B cell (primary cell): ENCODE measurements around the gene FKBP11. TPM values are rescaled to one million over a fixed set of nuclear protein-coding genes. Genes with fewer than 3 reads are reported as not detected.

Source experiments
- ATAC-seq: fragments of 200-7000 bp; cut with Tn5 transposase; one replicate; pipeline ENCODE4 v1.10.0; 2021; ENCODE audit warnings: low read depth, mild to moderate bottlenecking, moderate number of reproducible peaks, moderate library complexity
- CTCF ChIA-PET: fragments of 350-600 bp; sonication (Branson Sonifier 250); formaldehyde crosslinking; loops from one replicate; lab custom pipeline; 2021; ENCODE audit warnings: antibody characterized with exemption, inconsistent platforms; lab: Charles Lee
- POLR2A ChIA-PET: fragments of 350-600 bp; sonication (Branson Sonifier 250); formaldehyde crosslinking; loops from one replicate; lab custom pipeline; 2021; ENCODE audit warnings: antibody characterized with exemption; lab: Charles Lee
- DNase-seq: peaks from one replicate; pipeline ENCODE4 v3.0.0; 2013
- H2AFZ ChIP-seq: 2 replicates; pipeline ENCODE4 v1.6.1; 2012; ENCODE audit warnings: mild to moderate bottlenecking, low read depth, low read length; ENCODE audit not compliant: insufficient read depth, poor library complexity, severe bottlenecking
- H3K27ac ChIP-seq, 2 donors: 1 replicate in 1 of 2; 2 replicates in 1 of 2; pipeline ENCODE4 v1.5.1; 2012 to 2013; ENCODE audit warnings: low read length in 2 of 2, mild to moderate bottlenecking in 2 of 2, moderate library complexity in 1 of 2
- H3K27me3 ChIP-seq, 4 experiments: fragments of 200-600 bp in 1 of 4; sonication (generic) in 1 of 4; replicated peaks in 1 of 4; 1 replicate in 2 of 4; 2 replicates in 2 of 4; pipeline versions ENCODE4 v1.6.1 to v1.7.0; 2013 to 2016; ENCODE audit warnings: low read length in 3 of 4, mild to moderate bottlenecking in 2 of 4, mixed read lengths in 1 of 4, moderate library complexity in 1 of 4; ENCODE audit not compliant: insufficient read depth in 4 of 4, control insufficient read depth in 3 of 4; ENCODE audit errors: control extremely low read depth in 1 of 4
- H3K36me3 ChIP-seq, 2 experiments: replicated peaks in 1 of 2; 1 replicate in 1 of 2; 2 replicates in 1 of 2; pipeline versions ENCODE4 v1.6.1 to v1.7.1; 2013; ENCODE audit warnings: low read length in 1 of 2; ENCODE audit not compliant: insufficient read depth in 2 of 2, control insufficient read depth in 1 of 2; ENCODE audit errors: control extremely low read depth in 1 of 2, extremely low read depth in 1 of 2
- H3K4me1 ChIP-seq, 2 donors: fragments of 200-600 bp in 1 of 2; sonication (generic) in 1 of 2; 1 replicate in 1 of 2; 2 replicates in 1 of 2; pipeline versions ENCODE4 v1.5.1 to v1.6.1; 2013 to 2017; ENCODE audit warnings: low read length in 2 of 2; ENCODE audit not compliant: control insufficient read depth in 2 of 2, insufficient read depth in 2 of 2
- H3K4me2 ChIP-seq: replicated peaks from 2 replicates; pipeline ENCODE3; 2012; ENCODE audit warnings: mild to moderate bottlenecking, low read depth, low read length; ENCODE audit not compliant: poor library complexity, severe bottlenecking
- H3K4me3 ChIP-seq, 5 experiments: fragments of 200-600 bp in 1 of 5; sonication (generic) in 1 of 5; 1 replicate in 3 of 5; 2 replicates in 2 of 5; pipeline versions ENCODE4 v1.5.1 to v1.7.0; 2011 to 2016; ENCODE audit warnings: low read length in 4 of 5, mild to moderate bottlenecking in 4 of 5, low read depth in 2 of 5, control low read depth in 1 of 5, moderate library complexity in 1 of 5; ENCODE audit not compliant: insufficient read depth in 1 of 5; ENCODE audit errors: control extremely low read depth in 1 of 5, extremely low read depth in 1 of 5
- H3K79me2 ChIP-seq: fragments of 200-600 bp; sonication (generic); one replicate; pipeline ENCODE4 v1.6.0; 2016; ENCODE audit warnings: low read length; ENCODE audit not compliant: control insufficient read depth, insufficient read depth
- H3K9ac ChIP-seq: fragments of 200-600 bp; sonication (generic); 2 replicates; pipeline ENCODE4 v1.6.1; 2017; ENCODE audit warnings: mild to moderate bottlenecking, low read length, moderate library complexity
- H3K9me3 ChIP-seq, 3 donors: one replicate each; pipeline versions ENCODE4 v1.6.1 to v1.7.1; 2013; ENCODE audit warnings: low read length in 2 of 3; ENCODE audit not compliant: control insufficient read depth in 2 of 3, insufficient read depth in 1 of 3; ENCODE audit errors: control extremely low read depth in 1 of 3
- H4K20me1 ChIP-seq: 2 replicates; pipeline ENCODE4 v1.6.0; 2012; ENCODE audit warnings: mild to moderate bottlenecking, low read length; ENCODE audit not compliant: insufficient read depth, control insufficient read depth, poor library complexity, severe bottlenecking
- H3K27ac Mint-ChIP-seq: one replicate; pipeline ENCODE4 v1.8.0; 2021; ENCODE audit warnings: mixed read lengths
- H3K27me3 Mint-ChIP-seq: one replicate; pipeline ENCODE4 v1.8.0; 2021; ENCODE audit warnings: mixed read lengths
- H3K4me1 Mint-ChIP-seq: one replicate; pipeline ENCODE4 v1.8.0; 2021; ENCODE audit warnings: mixed read lengths
- H3K4me3 Mint-ChIP-seq: one replicate; pipeline ENCODE4 v1.8.0; 2021; ENCODE audit warnings: mixed read lengths
- H3K9me3 Mint-ChIP-seq: one replicate; pipeline ENCODE4 v1.8.0; 2022; ENCODE audit warnings: mixed read lengths; ENCODE audit not compliant: insufficient read depth
- EZH2 ChIP-seq: IDR thresholded peaks from 2 replicates; pipeline ENCODE4 v1.6.1; 2012; ENCODE audit warnings: borderline replicate concordance, low read depth, mild to moderate bottlenecking, moderate library complexity, low read length; ENCODE audit not compliant: insufficient read depth, poor library complexity, severe bottlenecking
- WGBS: methylation state at CpG from one replicate; pipeline ENCODE4 v1.1.5; 2013; ENCODE audit warnings: missing lambda C conversion rate; ENCODE audit not compliant: insufficient coverage; 5-methylcytosine and 5-hydroxymethylcytosine counted together
- intact Hi-C: fragments of 100-400 bp; cut with micrococcal nuclease; formaldehyde crosslinking; loops from one replicate; pipeline ENCODE4 v1.10.0; 2022
- polyA plus RNA-seq: library from polyadenylated mRNA; depleted of rRNA; stranded (reverse); fragments of >200 nt; gene quantifications from 2 replicates; pipeline ENCODE4 v1.2.3, GENCODE V29; 2012
- total RNA-seq, 2 donors: library from RNA; stranded (reverse); fragments of 120-200 nt in 1 of 2; gene quantifications; 1 replicate in 1 of 2; 2 replicates in 1 of 2; pipeline versions ENCODE4 v1.2.3 to v1.2.4, GENCODE V29; 2013 to 2022
- TF ChIP-seq, protein P1 (sequence below): fragments of 200-600 bp; IDR thresholded peaks from one replicate; pipeline ENCODE4 v1.8.0; 2022; ENCODE audit warnings: antibody characterized with exemption, mild to moderate bottlenecking

The FKBP11 gene
- total and polyA plus RNA-seq, 2 donors (not counting 1 experiment from before 2014, with no cell fraction given) = 26.7 to 52.5 TPM

DNA sequence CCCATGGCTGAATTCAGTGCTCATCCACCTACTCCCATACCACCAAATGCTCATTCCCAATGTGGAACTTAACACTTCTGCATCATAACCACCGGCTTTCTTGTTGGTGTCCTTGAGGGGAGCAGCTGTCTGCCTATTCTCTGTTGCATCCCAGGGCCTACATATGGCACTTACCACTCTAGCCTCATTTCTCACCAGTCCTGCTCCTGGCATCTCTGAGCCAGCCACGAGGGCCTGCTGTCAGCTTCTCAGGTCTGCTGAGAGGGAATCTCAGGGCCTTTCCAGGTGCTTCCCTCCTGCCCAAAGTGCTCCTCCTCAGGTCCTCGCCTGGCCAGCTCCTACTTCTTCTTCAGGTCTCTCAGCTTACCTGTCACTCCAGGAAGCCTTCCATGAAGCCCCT is 35.6 kb downstream of the FKBP11 start:
- Mint-ChIP-seq H3K4me1 (peaks cover 5% of the 10 kb centered on the region), H3K4me3 (no peak overlapping the region), H3K27me3 (peaks cover 13% of the 10 kb centered on the region), H3K9me3 (no peaks in the 10 kb centered on the region), H3K27ac (no peak overlapping the region)
- DNase-seq (no peak), ATAC-seq (no peak)
- H3K27me3 ChIP-seq = peaks cover 0 to 18% (median 7%) of the 10 kb centered on the region in 4 experiments
- no peaks in the 10 kb centered on the region for H3K9me3 ChIP-seq
- no peaks in the 10 kb centered on the region for H4K20me1 ChIP-seq
- intact Hi-C loops = loop anchor here (1.0 to 5.0 kb wide), 2 partner anchors 75 to 137 kb away; no protein-coding TSS in a partner anchor
- TF ChIP-seq EZH2 = no peak
- TF ChIP-seq, protein P1, sequence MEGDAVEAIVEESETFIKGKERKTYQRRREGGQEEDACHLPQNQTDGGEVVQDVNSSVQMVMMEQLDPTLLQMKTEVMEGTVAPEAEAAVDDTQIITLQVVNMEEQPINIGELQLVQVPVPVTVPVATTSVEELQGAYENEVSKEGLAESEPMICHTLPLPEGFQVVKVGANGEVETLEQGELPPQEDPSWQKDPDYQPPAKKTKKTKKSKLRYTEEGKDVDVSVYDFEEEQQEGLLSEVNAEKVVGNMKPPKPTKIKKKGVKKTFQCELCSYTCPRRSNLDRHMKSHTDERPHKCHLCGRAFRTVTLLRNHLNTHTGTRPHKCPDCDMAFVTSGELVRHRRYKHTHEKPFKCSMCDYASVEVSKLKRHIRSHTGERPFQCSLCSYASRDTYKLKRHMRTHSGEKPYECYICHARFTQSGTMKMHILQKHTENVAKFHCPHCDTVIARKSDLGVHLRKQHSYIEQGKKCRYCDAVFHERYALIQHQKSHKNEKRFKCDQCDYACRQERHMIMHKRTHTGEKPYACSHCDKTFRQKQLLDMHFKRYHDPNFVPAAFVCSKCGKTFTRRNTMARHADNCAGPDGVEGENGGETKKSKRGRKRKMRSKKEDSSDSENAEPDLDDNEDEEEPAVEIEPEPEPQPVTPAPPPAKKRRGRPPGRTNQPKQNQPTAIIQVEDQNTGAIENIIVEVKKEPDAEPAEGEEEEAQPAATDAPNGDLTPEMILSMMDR = no peak
- no peak overlapping the region for H2AFZ ChIP-seq
- no peak overlapping the region for H3K27ac ChIP-seq
- no peaks in the 10 kb centered on the region for H3K79me2 ChIP-seq
- no peak overlapping the region for H3K4me2 ChIP-seq
- no peak overlapping the region for H3K4me3 ChIP-seq
- 91% methylated on average over 3 of the region's 3 CpGs for WGBS
- ChIA-PET POLR2A (interaction anchor here (2.2 kb wide), 1 partner anchor 37 kb away, joined by 8 read pairs; the partner anchor contains the start of gene DDX23), CTCF (interaction anchor here (0.5 to 5.9 kb wide), 18 partner anchors 9 to 340 kb away, joined by 3 to 303 read pairs (median 6); partner anchors contain the start of genes DDX23, FKBP11, RND1 and WNT1)
- no peak overlapping the region for H3K9ac ChIP-seq
- peaks cover 8% of the 10 kb centered on the region in 2 donors for H3K4me1 ChIP-seq
- no peaks in the 10 kb centered on the region for H3K36me3 ChIP-seq

DNA sequence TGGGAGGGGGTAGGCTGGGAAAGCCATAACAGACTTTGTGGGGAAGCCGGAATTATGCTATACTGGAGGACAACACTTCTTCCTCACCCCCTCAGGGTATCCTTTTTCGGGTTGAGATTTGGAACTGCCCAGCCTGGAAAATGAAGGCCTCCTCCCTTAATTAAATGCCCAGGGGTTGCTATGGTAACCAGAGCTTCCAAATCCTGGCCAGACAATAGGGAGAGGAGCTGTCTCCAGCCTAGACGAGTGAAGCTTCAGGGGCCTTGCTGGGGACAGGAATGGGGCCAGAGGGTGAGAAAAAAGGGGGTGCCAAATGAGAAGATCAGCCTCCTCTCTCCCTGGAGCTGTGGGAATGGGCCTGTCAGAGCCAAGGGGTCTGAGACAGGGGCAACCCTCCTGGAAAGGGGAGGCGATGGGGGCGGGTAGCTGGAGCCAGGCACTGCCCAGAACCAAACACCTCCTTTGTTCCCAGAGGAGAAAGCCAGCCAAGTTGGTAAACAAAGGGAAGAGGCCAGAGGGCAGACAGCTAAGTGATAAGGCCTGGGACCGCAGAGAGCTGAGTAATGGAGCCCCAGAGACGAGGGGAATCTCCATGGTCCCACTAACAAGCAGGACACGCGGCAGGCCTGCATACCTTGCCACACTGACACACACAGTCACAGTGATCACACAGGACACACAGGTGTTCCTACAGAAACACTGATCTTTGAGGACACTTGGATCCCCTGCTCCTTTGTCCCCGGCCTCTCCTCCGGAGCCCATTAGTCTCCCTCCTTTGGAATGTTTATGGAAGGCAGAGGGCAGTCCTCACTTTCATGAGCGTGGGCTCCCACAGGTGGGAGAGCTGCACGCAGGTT is 41.8 kb downstream of the FKBP11 start:
- Histone ChIP-seq H3K9ac (no peak overlapping the region), H3K27ac (no peak overlapping the region), H4K20me1 (no peaks in the 10 kb centered on the region), H3K36me3 (no peaks in the 10 kb centered on the region), H3K4me2 (no peak overlapping the region), H3K4me3 (no peak overlapping the region), H2AFZ (no peak overlapping the region), H3K4me1 (no peaks in the 10 kb centered on the region), H3K27me3 (peaks cover 0 to 31% (median 18%) of the 10 kb centered on the region in 4 experiments), H3K79me2 (no peaks in the 10 kb centered on the region), H3K9me3 (no peaks in the 10 kb centered on the region)
- Mint-ChIP-seq H3K9me3 (no peaks in the 10 kb centered on the region), H3K27me3 (peaks cover 31% of the 10 kb centered on the region), H3K4me3 (no peak overlapping the region), H3K27ac (no peak overlapping the region), H3K4me1 (peaks cover 3% of the 10 kb centered on the region)
- ChIA-PET CTCF (interaction anchor here (0.5 to 4.4 kb wide), 4 partner anchors 9 to 529 kb away, joined by 3 to 28 read pairs (median 6); partner anchors contain the start of gene DDX23), POLR2A (interaction anchor here (0.6 kb wide), 1 partner anchor 62 kb away, joined by 5 read pairs; no protein-coding TSS in a partner anchor)
- no peak for DNase-seq
- WGBS = 88% methylated on average over 11 of the region's 13 CpGs
- intact Hi-C loops = no loop called here
- TF ChIP-seq, protein P1 = no peak
- no peak for ATAC-seq
